Effector CD8-positive, alpha-beta T cell (primary cell): Measurements from ENCODE around the gene UBASH3B.

Source experiments
- DNase-seq: peaks from one replicate; lab custom pipeline; 2025; lab: John Stamatoyannopoulos, UW

UBASH3B gene

DNA sequence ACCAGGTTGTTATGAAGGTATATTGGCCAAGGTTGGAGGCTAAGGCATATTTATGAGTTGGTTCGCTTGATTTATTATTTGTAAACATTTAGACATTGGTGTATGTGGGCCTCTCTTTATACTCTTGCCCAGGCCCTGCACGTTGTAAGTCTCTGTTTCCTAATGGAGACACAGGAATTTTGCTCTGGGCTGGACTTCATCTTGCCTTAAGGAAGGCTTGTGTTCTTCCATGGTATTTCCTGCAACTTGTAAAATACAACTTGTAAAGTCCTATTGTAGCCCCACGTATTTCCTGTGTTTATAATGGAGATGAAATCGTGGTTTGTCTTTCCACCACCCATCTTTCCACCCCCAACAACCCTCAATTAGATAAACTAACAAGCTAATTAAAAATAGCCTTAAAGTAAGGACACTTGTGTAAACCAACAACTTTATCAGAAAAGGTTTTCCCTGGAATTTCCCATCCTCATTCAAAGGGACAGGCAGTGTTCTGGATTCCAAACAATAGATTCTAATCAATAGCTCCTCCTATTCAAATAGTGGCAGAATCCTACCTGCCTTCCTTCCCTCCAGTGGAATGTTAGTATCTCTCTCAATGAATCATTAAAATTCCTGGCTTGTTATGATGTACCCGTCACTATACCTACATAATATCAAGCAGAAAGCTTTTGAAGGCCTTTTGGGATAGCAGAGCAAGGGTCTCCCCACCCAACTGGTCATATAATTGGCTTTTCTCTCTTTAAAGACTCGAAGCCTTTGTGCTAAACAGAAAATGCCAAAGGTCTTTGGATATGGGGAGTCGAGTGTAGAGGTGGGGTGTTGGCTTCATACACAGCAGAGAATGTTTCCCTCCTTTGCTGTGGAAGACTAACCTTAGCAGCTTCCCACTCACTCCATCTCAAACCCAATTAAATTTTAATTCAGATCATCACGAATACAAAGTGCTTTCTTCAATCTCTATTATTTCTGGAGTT, 77.1 kb downstream of the UBASH3B start:
- DNase-seq: no peak

DNA sequence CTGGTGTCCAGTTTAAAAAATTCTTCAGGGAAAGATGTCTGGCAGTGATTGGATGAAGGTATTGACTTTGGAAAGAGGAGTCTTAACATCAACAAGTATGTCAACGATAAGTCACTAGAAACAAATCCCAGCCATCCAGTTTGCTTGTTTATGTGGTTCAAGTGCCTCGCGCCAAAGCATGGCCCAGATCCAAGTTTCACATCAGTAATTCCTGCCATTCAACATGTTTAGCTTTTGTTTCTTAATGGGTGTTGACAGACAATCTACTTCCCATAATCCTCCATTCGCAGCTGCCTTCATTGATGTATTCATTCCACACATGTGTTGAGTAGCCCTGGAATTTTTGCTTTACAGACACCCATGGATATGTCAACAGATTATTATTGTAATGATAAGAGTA, 77.8 kb downstream of the UBASH3B start:
- DNase-seq: no peak

DNA sequence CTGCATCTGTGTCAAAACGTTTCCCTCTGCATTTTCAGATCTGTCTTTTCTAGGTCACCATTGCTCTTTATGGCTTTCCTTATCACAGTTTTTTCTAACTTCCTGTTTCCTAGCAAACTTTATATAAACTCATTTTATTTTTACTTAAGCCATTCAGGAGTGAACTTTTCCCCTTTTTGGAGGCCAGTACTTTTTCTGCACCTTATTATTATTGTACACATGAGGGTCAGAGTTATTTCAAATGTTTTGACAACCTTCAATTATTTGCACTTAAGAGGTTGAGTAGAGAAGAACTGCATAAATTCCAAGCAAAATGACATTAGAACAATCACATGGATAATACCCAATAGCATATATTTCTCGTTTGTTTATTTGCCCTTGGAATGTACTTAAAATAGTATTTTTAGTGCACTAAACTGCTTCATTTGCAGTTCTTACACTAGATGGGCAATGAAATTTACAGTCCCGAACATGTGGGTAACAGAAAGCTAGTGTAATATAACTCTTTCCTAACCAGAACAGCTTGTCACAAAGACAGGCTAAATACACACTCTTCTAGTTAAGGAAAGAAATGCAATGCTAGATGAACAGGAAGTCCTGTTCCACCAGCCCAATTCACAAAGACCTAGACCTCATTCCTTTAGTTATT, 79.5 kb downstream of the UBASH3B start:
- no peak for DNase-seq

DNA sequence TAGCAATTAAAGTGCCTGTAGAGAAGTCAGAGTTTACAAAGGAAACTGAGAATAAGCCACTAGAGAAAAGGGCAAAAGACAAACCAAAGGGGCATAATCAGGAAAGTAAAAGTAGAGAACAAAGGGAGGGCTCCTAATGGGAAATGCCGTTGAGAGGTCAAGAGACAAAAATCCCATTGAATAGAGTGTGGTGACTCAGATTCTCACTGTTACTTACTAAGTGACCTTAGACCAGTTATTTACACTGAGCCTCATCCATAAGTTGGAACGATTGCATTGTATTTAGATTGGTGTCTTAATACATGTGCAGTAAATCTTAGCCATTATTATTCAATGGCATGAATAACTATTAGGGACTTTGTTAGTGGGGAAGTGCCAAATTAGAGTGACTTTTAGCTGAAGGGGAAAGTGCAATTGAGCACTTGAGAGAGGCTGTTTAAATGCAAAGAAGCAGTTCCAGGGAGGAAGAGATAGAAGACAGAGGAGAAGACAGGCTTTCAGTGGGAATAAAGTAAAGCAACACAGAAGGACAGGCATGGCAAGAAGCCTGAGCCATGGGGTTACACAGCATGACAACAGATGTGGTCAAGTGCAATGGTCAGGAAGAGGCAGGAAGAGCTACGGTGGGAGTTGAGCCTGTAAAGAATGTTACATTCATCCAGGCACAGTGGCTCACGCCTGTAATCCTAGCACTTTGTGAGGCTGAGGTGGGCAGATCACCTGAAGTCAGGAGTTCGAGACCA, 82.6 kb downstream of the UBASH3B start:
- no peak for DNase-seq

DNA sequence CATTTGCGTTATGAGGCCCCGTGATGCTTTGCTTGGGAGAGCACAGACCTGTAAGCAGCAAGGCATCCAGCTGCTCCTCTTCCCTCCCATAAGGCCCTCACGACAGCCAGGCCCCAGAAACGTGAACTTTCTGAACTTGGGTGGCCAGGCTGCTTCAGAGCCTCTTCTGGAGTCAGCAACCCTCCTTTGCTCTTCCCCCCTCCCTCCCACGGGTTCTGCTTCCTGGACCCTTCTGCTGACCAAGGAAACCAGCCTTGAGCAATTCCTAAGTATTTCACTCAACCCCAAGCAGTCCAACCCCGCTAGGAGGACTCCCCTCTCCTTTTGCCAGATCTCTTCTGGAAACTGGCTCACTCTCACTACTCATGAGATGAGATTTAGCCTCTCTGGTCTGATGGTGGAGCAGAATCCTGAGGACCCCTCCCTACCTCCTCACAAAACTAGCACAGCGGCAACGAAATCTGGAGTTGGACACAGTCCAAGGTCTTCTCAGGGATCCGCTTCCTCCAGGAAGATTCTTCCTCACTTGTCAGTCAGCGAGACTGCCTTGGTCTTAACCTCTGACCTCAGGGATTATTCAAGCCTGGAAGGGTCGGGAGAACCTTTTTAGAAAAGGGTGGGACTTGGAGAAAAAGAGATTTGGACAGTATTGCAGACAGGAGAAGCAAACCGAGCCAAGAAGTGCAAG, 86.2 kb downstream of the UBASH3B start:
- no peak for DNase-seq

DNA sequence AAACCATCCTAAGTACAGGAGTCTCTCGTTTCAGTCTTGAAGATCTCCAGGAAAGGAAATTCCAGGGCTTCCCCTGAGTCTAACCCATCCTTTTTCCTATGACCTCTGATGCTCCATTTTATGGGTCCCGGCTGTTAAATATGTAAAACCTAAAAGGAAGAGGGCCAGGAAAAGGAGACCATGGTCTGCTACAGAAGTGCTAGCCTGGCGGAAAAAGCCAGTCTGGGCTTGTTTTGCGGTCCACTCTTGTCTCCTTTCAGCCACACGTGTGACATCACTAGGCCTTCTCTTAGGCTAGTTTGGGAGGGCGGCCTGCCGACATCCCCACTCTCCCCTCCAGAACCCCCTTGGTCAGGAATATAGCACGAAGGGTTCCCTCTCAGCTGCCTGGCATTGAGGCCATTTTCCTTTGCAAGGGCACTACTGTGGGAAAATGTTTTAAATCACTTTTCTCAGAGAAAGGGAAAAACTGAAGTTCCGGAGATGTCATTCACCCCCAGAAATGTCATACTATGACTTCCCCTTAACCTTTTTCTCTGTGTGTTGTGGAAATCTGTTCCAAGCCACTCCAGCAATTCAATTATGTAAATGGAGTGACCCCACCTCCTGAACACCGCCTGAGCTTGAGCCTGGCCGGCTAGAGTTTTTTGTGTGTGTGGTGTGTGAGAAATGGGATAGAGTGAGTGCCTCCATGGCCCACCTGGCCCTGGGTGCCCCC, 86.9 kb downstream of the UBASH3B start:
- DNase-seq: no peak

DNA sequence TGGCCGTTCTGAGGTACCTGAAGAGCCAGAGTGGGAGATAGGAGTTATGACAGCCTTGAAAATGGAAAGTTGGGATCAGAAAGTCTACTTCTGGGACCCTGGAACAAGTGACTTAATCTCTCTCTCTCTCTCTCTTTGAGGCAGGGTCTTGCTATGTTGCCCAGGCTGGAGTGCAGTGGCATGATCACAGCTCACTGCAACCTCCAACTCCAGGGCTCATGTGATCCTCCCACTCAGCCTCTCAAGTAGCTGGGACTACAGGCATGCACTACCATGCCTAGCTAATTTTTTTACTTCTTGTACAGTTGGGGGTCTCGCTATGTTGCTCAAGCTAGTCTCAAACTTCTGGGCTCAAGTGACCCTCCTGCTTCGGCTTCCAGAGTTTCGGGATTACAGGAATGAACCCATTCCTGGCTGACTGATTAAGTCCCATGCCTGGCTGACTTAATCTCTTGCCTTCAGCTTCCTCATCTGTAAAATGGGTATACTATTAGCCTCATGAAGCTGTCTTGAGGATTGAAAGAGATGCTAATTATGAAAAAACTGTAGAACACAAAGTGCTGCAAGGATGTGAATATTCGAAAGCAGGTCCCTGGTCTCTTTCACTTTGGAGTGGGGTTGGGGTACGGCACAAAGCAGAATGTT, 87.7 kb downstream of the UBASH3B start:
- DNase-seq: no peak

DNA sequence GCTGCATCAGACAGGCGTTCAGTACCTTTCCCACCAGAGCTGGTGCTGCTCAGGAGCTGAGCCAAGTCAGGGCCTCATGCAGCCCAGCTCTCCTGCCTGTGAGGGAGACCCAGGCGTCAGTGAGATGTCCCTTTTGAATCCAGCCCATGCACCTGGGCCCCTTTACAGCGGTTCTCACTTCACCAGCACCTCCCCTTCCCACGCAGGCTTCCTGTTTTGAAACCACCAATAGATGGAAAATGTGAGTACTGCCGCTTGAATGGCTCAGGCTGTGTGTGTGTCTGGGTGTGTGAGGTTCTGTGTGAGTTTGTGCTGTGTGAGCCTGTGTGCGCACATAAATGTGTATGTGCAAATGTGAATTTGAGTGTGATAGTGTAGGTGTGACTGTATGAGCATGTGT, 88.4 kb downstream of the UBASH3B start:
- DNase-seq: peak; percentile 47

DNA sequence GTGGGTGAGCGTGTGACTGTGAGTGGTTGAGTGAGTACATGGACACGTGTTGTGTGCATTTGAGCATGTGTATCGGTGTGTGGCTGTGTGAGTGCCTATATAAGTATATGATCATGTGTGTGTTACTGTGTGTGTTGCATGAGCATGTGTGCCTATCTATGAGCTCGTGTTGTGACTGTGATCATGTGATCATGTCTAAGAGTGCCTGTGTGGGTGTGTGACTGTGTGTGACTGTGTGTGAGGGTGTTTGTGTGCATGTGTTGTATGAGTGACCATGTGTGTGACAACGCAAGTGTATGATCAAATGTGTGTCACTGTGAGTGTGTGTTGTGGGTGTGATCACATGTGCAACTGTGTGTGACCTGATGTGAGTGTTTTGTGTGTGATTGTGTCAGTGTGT, 88.8 kb downstream of the UBASH3B start:
- no peak for DNase-seq

DNA sequence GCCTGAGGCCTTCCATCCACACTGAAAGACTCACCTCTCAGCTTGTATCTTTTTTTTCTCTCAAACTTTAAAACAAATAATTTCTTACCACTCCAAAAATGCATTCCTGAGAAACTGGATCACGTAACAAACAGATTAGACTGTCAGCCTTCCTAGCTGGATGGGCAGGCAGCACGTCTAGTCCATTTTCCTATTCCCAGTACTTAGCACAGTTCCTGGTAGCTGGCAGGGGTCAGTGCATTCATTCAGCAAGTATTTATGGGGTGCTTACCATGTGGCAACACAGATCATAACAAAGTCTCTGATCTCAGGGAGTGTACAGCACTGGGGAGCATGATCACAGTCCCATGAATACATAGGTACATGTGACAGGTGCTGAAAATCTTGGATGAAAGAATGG, 89.6 kb downstream of the UBASH3B start:
- no peak for DNase-seq

DNA sequence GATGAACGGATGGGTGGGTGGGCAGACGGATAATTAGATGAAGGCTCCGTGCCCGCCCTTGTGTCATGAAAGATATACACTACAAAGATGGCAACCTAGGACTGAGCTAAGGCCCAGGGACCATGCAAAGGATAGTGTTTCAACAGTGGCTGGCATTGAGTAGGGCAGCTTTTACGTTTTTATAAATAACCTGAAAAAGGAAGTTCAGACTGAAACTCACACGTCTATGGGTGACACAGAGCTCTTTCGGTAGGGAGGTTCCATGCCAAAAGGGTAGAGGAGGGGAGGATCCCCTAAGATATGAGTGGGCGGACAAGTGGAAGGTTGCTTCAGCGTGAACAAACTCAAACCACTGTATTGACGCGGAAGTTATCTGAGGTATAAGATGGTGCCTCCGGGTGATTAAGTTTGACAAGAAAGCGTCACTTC, 90.5 kb downstream of the UBASH3B start:
- peak; percentile 7 for DNase-seq

DNA sequence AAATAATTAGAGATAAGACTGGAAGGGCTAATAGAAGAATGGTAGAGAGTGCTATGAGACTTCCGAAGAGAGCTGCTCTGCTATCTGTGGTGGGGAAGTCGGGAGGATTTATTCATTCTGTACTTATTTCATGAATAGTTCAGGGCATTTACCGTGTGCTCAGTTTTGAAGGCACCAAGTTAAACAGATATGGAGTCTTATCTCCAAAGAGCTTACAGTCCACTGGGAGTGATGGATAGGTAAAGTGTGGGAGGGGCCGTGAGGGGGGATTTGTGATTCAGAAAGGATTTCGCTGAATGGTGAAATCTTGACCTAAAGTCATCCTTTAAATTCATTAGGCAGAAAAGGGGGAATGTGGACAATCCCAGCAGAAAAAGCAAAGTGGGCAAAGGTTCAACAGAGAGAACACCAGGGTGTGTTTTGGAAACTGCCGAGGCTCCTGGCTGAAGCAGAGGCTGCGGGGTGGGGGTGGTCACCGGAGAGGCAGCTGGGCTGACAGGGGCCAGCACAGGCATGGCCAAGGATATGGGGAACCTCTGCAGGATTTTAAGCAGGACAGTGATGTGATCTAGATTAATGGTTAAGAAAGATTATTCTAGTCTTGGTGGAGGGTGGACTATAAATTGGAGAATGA, 91.2 kb downstream of the UBASH3B start:
- DNase-seq: no peak

DNA sequence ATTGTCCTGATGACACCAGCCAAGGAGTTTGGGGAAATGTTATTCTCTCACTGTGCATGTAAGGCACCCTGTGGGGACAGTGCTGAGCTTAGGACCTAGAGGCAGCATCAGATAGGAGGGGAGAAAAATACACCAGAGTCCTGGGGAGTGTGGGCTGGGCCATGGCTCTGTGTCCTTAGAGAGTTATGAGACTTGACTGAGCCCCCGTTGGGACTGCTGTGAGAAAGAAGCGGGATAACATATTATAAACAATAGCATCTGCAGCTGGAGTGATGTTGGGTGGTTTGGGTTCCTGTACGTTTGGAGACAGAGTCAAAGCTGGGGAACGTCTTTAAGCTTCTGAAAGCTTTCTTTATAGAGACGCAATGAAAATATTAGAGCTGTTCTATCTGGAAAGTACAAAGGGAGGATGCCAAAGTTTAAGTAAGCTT, 91.8 kb downstream of the UBASH3B start:
- DNase-seq: no peak

DNA sequence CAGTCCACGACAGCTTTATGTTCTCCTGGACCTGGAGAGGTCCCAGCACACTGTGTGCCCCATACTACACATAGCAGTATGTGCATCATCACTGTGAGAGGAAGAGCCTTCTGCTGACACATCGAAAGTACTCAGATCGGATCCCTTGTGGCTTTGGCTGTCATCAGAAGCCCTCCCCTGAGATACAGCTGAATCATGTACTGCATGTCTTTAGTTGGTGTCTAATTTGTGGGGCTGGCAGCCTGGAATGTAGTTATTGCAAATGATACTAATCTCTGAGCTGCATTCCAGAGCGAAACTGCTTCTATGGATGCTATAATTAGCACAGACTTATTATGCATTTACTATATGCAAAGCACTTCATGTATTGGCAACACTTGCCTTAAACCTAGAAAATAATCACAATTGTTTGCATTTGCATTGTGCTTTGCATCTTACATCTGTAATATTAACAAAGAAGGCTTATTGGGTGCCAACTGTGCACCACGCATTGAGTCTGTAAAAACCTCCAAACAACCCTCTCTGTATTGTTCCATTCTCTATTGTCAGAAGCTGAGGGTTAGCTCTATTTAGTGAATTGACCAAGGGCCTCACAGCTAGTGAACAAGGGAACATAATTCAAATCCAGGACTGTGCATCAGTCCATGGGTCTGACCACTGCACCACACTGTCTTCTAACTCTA, 93.6 kb downstream of the UBASH3B start:
- no peak for DNase-seq

DNA sequence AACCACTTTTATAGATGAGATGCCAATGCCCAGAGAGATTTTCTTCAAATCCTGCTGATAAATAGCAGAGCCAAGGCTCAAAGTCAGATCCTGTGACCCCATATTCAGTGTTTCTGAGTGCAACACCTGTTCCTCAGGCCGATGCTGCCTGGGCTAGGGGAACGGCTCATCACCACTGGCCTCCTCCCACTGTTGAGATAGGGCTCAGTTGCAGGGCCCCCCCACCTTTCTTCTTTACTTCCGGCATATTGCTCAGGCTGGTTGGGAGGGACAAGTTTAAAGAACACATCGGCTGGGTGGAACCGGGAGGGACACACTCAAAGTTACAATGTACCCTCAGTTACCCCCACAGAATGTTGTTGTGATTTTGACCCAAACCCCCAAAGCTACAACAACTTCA, 94.5 kb downstream of the UBASH3B start:
- peak; percentile 3 for DNase-seq

DNA sequence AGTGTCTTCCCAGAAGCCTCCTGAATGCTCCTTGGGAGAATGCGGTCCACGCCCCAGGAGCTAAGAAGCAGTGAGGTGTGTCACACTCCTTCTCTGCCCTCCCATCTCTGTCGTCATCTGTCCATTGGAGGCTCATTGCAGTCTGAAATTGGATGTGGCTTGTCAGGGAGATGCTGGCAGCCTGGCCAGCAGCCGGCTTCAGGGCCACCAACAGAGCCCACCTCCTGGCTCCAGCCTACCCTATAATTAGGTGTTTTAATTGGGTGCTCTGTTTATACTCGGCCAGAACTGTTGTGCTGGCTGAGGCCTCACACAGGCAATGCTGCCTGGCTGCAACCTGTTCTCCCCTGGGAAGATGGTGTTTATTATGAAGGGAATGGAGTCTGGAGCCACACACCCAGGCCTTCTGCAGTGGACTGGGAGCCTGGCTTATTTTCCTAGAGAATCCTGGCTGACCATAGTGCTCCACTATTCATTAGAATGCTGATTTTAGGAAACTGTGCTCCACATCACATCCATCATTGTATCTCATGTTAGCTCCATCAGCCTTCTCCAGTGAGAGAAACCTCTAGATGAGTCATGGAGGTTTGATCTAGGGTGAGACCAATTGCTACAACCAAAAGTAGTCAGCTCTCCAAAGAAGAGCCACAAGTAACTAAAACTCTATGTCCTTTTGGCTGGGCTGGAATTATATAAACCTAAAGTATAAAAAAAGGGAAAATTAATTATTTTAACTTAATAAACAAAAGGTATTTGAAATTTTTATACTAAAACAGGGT, 96.0 kb downstream of the UBASH3B start:
- DNase-seq: no peak

DNA sequence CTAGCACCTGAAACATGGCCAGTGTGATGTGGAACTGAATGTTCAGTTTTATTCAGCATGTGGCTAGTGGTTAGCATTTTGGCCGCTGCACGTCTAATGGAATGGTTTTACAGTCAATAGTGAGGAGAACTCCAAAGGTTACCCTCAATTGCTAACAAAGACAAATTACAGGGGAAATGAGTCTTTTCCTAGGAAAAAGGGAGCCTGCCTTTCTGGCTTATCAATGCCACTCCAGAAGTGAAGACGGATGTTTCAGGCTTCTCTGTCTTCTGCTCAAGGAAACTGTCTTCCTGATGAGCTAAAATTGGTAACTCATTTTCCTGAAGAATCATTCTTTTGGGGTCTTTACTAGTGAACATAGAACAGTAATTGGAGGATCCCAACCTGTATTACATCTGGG, 98.5 kb downstream of the UBASH3B start:
- DNase-seq: no peak

DNA sequence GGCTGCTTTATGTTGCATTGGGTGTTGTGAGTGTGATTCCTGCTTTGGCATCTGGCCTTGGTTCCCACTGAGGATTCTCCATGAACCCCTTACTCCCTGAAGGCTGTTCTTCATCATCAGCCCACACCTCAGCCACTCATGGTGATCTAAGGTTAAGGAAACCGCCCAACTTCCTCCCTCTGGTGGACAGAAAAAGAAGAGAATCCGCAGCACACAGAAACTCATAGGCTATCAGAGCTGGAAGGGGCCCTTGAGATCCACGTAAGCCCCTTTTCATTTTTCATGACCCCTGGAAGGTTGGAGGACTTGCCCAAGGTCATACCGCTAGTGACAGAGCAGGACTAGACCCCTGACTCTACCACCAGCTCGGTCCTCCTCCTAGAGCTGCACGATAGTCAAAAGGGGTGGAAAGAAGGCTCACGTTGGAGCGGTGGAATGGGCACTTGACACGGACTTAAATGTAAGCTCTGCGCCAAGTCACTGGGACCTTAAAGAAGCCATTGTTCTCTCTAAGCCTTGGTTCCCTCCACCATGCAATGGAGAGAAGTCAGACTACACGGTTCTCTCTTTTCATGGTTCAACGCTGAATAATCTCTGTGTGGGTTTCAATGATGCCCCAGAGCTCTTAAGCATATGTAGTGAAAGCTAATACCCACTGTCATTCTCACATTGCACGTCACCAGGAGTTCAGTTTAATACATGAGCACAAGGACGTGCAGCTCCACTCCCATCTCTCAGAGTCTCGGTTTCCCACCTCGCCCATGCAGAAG, 99.2 kb downstream of the UBASH3B start:
- DNase-seq: peak; percentile 4
